NCI-H748 (cell line): Measurements from ENCODE around the gene STYX.
A peak's percentile ranks its signal among the peaks of the same experiment; 100 is the strongest.
"Not testable (repeated sequence)": the region's sequence is repeated elsewhere in the genome, so short reads cannot be mapped to it uniquely, and the experiment has no call there.

ENCODE experiments used
- DNase-seq: peaks from one replicate; lab custom pipeline; 2025; ENCODE audit not compliant: unreplicated experiment; lab: John Stamatoyannopoulos, UW

STYX gene

GRCh38 chr14:52723514-52724359 is 6.2 kb upstream of the STYX start:
- no peak for DNase-seq

- no peak for DNase-seq
These were observed 5.7 kb upstream of the STYX start for GRCh38 chr14:52724360-52724644.

- not testable (repeated sequence) for DNase-seq
These were observed 2.5 kb upstream of the STYX start for GRCh38 chr14:52727509-52727908.

GRCh38 chr14:52729035-52729434 is 931 bp upstream of the STYX start:
- DNase-seq = not testable (repeated sequence)

GRCh38 chr14:52729585-52729924 is 411 bp upstream of the STYX start:
- no peak for DNase-seq

GRCh38 chr14:52730709-52731111 is 744 bp downstream of the STYX start:
- DNase-seq = no peak

GRCh38 chr14:52733824-52734223 is 3.9 kb downstream of the STYX start:
- DNase-seq = no peak

GRCh38 chr14:52735921-52736489 is 6.0 kb downstream of the STYX start:
- DNase-seq = no peak

GRCh38 chr14:52738409-52738808 is 8.4 kb downstream of the STYX start:
- DNase-seq = no peak

GRCh38 chr14:52740751-52741150 is 10.8 kb downstream of the STYX start:
- DNase-seq = no peak

- DNase-seq = no peak
These were observed 11.9 kb downstream of the STYX start for GRCh38 chr14:52741865-52742264.

GRCh38 chr14:52748647-52749292 is 18.8 kb downstream of the STYX start:
- no peak for DNase-seq

- no peak for DNase-seq
These were observed 25.8 kb downstream of the STYX start for GRCh38 chr14:52755607-52756316.

- no peak for DNase-seq
These were observed 29.2 kb downstream of the STYX start for GRCh38 chr14:52759145-52759544.

- DNase-seq = not testable (repeated sequence)
These were observed 33.0 kb downstream of the STYX start for GRCh38 chr14:52762923-52763322.

- no peak for DNase-seq
These were observed 37.3 kb downstream of the STYX start for GRCh38 chr14:52767058-52767833.

GRCh38 chr14:52769887-52770286 is 39.9 kb downstream of the STYX start:
- DNase-seq = no peak

- DNase-seq = peak; percentile 15
These were observed 46.9 kb downstream of the STYX start for GRCh38 chr14:52776816-52777215.

GRCh38 chr14:52778702-52779101 is 48.7 kb downstream of the STYX start:
- DNase-seq = no peak

- DNase-seq = no peak
These were observed 50.9 kb downstream of the STYX start for GRCh38 chr14:52780893-52781292.

GRCh38 chr14:52781629-52782028 is 51.7 kb downstream of the STYX start:
- no peak for DNase-seq
